HG03575 (cell line): ENCODE results near the gene PKNOX2.

Experiments used
- ATAC-seq: cut with Tn5 transposase; IDR thresholded peaks from one replicate; pipeline ENCODE4 v1.9.1; 2021; ENCODE audit not compliant: unreplicated experiment, insufficient number of reproducible peaks, low FRiP score; ENCODE audit errors: extremely low read depth

PKNOX2 gene

GRCh38 chr11:125380756-125381445 lies 216.3 kb downstream of the PKNOX2 start:
- no peak for ATAC-seq

DNA sequence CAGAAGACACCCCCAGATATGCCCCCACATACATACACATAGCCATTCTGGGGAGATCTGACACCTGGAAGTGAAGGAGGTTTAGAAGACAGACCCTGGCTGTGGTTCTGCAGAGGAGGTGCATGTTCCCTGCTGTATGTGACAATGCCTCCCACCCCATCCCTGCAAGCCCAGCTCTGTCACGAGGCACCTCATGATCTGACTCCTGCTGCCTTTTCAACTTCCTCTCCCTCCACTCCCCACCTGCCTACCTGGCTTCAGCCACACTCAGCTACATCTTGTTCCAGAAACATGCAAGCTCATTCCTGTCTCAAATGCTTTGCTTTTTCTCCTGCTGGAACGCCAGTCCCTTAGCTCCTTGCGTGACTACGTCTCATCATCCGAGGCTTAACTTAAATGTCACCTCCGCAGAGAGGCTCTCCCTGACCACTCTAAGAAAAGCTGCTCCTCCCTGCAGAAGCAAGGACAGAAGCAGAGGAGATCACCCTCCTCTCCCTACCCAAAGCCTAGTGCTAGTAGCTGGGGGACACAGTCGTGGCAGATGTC lies 217.0 kb downstream of the PKNOX2 start:
- no peak for ATAC-seq

DNA sequence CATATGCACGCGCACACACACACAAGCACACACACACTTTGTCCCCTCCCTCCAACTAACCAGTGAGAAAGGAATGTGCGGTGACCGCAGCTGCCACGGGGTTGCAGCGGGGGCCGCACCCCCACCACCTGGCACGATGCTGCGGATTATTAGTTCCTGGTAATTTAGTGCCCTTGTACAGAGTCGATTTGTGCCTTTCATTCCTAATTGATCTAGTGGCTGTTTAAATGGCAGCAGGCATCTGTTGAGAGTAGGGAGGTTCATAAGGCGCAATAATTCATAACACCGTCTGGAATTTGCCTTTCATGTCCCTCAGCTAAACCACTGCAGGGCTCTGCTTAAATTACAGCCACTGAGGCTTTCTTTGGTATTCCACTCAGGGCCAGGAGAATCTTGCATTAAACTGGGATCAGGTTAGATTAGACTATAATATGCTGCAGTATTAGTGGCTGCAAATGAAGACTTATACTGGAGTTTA lies 217.8 kb downstream of the PKNOX2 start:
- no peak for ATAC-seq

DNA sequence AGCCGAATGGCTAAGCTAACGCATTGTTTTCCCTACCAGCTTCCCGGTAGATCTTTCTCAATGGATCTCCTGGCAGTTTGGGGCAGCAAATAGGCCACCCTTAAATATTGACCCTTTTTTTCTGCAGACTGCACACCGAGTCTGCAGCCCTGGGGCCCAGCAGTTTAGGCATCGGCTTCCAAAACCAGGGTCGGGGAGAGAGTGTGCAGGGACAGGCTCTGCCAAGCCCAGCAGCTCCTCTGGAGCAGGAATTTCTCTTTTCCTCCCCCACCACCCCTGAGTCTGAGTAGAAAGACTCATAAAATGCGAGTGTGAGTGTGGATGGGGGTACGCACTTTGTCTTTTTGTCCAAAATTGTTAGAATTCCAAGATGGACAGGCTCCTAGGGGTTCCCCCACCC lies 218.3 kb downstream of the PKNOX2 start:
- ATAC-seq = no peak

- no peak for ATAC-seq
Measured at GRCh38 chr11:125384825-125385224, 220.3 kb downstream of the PKNOX2 start.

DNA sequence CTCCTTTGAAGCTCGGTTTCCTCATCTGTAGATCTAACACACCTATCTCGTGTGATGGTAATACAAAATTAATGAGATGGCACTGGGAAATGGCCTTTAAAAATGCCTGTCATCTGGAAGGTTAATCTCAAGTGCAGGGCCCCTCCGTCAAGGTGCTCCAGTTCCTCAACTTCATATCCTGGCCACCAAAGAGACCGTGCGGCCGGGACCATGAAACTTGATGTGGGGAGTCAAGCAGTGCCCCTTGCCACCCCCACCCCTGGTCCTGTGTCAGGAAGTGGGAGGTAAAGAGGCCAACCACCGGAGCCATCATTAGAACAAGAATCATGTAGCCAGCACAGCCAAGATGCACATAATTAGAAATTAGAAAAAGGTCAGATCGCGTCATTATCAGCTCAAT lies 223.3 kb downstream of the PKNOX2 start:
- no peak for ATAC-seq

DNA sequence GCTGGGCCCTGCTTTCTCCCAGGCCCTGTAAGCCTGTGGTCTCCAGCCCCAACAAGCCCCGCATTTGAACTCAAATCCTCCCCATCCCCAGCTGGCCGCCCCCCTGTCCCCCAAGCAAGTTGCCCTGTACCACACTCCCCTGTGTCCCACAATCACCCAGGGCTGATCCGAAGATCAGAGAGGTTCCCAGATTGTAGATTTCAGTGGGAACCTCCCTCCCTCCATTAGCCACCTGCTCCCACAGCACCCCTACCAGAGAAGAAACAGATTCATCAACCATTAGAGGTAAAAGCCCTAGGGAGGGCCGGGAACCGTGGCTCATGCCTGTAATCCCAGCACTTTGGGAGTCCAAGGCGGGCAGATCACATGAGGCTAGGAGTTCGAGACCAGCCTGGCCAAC lies 224.1 kb downstream of the PKNOX2 start:
- ATAC-seq = no peak

- ATAC-seq = no peak
Measured at GRCh38 chr11:125389339-125390166, 225.0 kb downstream of the PKNOX2 start.

GRCh38 chr11:125390946-125391345 lies 226.4 kb downstream of the PKNOX2 start:
- no peak for ATAC-seq

- no peak for ATAC-seq
Measured at GRCh38 chr11:125393331-125393730, 228.8 kb downstream of the PKNOX2 start.

DNA sequence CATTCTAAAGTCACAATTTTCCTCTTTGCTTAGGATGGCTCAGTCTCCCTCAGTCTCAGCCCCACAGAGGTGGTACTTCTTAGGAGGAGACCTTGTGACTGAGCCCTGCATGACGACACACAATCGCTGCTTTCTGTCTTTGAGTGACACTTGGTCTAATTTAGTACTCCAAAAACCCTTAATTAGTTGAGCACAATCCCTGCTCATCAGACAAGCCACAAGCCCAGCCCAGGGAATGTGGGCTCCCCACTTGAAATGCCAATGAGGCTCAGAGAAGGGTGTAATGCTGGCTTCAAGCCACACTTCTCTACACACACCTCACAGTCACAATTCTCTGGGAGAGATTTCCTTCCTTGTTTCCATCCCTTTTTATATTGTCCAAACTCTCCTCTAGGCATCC lies 229.7 kb downstream of the PKNOX2 start:
- no peak for ATAC-seq

GRCh38 chr11:125397421-125397820 lies 232.9 kb downstream of the PKNOX2 start:
- ATAC-seq = no peak

DNA sequence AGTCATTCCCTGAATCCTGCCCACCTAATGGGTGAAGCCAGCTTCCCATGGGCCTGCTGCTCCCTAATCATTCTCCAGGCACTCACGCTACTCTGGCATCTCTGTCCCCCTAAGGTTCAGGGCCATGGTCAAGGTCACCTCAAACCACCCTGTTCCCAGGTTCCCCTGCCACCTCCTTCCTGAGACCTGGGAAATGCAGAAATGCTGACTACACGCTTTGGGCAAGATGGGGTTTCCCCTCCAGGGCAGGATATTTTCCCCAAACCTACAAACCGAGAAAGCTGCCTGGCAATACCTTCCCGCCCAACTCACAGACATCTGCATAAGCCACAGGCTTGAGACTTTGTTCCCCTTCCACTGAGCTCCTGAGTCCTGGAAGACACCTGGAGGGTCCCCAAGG lies 233.9 kb downstream of the PKNOX2 start:
- no peak for ATAC-seq

DNA sequence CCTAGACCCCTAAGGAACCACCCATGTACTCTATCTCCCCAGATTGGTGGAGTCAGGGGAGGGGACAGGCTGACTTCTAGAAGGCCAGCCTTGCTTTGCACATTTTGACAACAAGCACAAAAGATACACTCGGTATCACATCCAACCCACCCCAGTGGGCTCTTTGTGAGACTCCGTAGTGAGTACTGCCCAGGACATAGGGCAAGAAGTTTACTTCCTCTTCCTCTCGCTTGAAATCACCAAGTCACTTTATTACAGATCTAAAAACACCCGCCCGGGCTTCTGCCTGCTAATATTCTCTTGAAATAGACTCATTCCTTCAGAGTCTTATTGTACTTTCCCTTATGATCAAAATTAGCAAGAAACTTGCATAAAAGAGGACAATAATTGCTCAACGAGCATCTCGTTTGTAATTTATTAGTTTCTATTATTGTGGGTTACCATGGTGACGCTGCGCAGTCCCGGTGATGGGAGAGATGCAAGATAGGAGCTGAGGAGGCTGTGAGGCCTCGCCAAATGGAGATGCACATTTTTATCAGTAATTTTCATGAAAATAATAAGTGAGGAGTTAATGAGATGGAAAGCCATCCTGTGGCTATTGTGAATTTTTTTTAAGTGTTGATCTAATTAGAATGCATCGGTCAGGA lies 234.6 kb downstream of the PKNOX2 start:
- ATAC-seq = no peak

DNA sequence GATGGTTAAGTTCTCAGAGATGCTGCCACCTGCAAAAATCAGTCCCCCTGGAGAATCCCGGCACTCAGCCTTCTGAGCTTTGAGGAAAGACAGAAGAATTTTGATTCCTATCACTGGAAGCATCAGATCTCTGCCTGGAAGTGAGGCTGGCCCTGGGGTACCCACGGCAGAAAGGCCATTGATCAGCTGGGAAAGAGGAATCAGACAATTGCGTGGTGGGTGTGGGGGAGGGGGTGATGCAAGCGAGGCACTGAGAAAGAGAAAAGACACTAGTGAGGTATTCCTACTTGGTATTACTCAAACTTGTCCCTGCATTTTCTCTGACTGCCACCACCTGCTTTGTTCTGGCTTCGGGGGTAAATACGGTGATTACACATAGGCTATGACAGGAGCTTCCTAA lies 235.4 kb downstream of the PKNOX2 start:
- no peak for ATAC-seq

DNA sequence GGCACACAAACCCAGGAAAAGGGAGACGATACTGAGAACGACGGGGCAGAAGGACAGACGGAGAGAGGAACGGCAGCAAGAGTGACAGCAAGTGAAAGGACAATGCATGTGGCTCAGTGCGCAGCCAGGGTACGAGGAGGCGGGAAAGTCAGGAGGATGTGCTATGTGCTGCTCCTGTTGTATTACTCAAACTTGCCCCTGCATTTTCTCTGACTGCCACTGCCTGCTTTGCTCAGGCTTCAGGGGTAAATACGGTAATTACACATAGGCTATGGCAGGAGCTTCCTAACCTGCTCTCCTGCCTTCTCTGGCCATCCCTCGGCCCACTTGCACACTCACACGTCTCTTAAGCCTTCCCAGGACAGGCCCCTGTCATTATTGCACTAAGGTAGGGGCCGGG lies 236.7 kb downstream of the PKNOX2 start:
- no peak for ATAC-seq

GRCh38 chr11:125401746-125402145 lies 237.2 kb downstream of the PKNOX2 start:
- ATAC-seq = no peak

- no peak for ATAC-seq
Measured at GRCh38 chr11:125402435-125402834, 237.9 kb downstream of the PKNOX2 start.

- no peak for ATAC-seq
Measured at GRCh38 chr11:125404157-125404810, 239.7 kb downstream of the PKNOX2 start.
